ENCODE data around the gene SLC25A27. TPM values are rescaled to one million over a fixed set of nuclear protein-coding genes. Genes with fewer than 3 reads are reported as not detected.

SLC25A27 gene
- total and polyA plus RNA-seq, 9 of the 15 experiments (the other 6 are each of a cell fraction or from before 2014, with no cell fraction given), result not detected

- TF ChIP-seq PBX2 (CRISPR knock-in tag; IDR thresholded peaks at IDR 0.05; ENCODE audit: low read depth), result no peak
- TF ChIP-seq PBX2 (tag; conservative IDR thresholded peaks at IDR 0.05; ENCODE audit: low read depth), result no peak
- TF ChIP-seq NKRF (IDR thresholded peaks at IDR 0.05; ENCODE audit: borderline replicate concordance), result no peak
- no peak for TF ChIP-seq HMGN3 (IDR thresholded peaks at IDR 0.05; ENCODE audit: borderline replicate concordance, extremely low read depth, insufficient read length, low read depth, low read length)
- TF ChIP-seq EZH2 (IDR thresholded peaks at IDR 0.05; ENCODE audit: borderline replicate concordance, low read depth, low read length), result no peak
- TF ChIP-seq ZNF764 (CRISPR knock-in tag; IDR thresholded peaks at IDR 0.05; ENCODE audit: low read depth), result no peak
- no peak for TF ChIP-seq ATF1 (CRISPR knock-in tag; IDR thresholded peaks at IDR 0.05)
- no peak for TF ChIP-seq ATF1 (tag; IDR thresholded peaks at IDR 0.05)
Measured at GRCh38 chr6:46711491-46711890, 58.7 kb downstream of the SLC25A27 start (continued).
